HL-60/S4 treated with phorbol 12-myristate 13-acetate at 8.2 ng/mL for 4 days and 3 days (cell line): ENCODE data around the gene RAD51B.

Experiments
- in situ Hi-C: fragments of 300-500 bp; cut with MboI; formaldehyde crosslinking; loops from 2 replicates; pipeline ENCODE4 v1.15.0; 2022; ENCODE audit warnings: low sequenced_read_pairs

RAD51B gene

DNA sequence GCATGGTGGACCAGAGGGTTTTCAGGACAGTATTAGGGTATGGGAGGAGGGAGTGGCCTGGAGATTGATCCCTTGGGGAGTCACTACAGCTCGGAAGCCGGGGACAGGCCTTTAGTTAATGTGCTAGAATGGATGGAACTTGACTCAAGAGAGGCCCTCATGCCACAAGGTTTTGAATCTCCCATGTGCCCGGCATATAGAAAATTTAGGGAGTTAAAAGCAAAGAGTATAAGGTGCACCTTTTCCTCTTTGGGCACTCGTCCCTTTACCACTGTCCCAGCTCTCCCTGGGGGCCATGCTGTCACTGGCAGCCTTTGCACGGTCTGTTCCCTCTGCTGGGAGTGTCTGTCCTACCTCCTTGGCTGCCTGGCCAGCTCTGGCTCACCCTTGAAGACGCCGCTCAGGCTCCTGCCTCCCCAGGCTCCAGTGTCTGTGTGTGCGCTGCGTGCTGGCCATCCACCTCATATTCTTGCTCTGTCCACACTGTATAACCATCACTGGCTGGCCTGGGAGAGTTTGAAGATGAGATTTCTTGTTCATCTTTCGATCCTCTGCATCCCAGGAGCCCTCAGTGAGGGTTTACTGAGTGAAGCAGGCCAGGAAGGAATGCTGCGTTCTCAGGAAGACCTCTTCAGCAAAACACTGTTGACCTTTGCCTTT lies 811.9 kb downstream of the RAD51B start:
- in situ Hi-C loops: no loop called here

DNA sequence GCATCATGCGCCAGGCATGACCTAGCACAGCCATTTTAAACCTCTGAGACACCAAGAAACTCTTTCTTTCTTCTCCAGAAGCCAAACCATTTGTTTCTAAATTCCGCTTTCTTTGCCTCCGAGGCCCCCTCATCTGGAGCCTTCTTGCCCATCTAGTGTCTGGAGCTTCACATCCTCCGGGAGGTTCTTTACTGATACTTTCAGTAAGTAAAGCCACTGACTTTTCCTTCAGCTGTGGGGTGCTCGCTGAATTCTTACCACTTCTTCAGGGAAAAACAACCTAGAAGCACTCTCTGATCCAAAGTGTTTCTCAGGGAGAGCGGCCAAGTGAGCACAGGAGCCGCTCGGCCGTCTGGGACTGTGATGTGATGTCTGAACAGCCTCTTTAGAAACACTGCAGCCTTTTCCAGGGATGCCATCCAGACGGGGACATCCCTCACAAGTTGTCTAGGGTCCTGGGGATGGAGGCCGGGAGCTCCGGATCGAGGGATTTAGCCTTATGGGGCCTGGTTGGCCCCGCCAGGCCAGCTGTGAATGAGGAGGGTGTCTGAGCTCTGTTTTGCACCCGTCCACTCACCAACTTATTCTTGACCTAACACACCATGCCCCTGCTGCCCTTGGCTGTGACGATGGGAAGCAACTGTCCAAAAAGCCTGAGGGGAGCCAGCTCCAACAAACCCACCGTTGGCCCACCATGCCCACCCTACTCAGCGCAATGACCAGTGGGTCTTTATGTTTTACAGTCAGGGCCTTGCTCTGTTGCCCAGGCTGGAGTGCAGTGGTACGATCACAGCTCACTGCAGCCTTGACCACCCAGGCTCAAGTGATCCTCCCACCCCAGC lies 812.7 kb downstream of the RAD51B start:
- in situ Hi-C loops: no loop called here

DNA sequence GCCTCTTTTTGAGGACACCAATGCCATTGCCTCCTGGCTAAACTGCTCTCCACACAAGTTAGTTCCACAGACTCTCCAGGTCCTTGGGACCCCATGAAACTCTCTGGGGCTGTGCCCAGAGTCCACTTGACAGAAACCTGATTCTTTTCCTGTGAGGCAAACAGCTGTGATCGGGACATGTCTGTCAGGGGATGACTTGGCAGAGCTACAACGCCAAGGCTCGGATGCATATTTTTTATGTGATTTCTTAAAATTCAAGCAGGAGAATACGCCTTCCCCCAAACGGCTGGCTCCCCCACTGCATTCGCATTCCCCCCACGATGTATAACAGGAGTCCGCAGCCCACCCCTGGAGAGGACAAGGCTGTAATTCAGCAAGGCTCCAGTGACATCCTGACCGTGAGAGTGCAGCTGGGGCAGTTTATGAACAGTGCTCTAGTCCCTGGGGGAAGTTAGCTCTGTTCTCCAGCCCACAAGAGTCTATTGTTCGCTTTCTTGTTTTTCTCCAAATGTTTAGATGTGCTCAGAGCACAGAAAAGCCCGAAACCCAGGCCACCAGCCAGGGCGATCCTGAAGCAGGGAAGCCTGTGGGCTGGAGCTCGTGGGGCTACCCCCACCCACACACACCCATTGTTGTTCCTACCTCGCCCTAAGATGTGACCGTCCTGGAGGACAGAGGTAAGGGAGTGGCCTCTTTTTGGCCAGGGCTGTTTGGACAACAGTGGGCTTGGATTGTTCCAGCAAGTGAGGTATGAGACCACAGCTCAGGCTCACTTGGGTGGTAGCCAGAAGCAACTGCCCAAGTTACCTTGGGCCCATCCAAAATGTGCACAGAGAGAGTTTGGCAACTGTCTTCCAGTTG lies 813.8 kb downstream of the RAD51B start:
- in situ Hi-C loops: no loop called here

- in situ Hi-C loops: no loop called here
Measured at GRCh38 chr14:68634332-68634731, 814.8 kb downstream of the RAD51B start.

DNA sequence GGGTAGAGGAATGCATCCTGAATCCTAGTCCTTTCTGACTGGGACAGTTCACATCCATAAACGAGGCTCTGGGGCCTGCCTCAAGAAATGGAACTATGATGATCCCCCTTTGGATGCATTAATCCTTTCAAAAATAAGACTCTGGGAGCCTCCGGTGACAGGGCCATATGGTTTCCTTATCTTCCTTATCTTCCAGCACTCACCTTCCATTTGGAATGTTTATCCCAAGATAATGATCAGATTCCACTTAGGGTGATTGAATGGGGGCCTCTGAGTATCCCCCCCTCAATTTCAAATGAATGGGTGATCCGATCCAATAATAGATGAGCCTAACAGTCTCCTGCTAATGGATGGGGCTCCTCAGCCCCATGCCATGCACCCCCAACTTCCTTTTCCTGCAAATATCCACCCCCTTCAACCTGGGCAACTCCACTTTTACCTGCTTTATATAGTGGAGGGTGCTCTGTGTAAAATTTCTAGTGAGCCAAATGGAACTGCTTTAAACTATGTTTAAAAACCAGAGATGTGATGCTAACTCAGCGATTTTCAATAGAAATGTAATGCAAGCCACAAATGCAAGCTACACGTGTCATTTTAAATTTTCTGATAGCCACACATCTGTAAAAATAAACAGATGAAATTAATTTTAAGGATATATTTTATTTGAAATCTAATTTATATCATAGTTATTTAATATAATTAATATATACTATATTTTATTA lies 815.5 kb downstream of the RAD51B start:
- in situ Hi-C loops: no loop called here

GRCh38 chr14:68636597-68636996 lies 817.0 kb downstream of the RAD51B start:
- in situ Hi-C loops: no loop called here

DNA sequence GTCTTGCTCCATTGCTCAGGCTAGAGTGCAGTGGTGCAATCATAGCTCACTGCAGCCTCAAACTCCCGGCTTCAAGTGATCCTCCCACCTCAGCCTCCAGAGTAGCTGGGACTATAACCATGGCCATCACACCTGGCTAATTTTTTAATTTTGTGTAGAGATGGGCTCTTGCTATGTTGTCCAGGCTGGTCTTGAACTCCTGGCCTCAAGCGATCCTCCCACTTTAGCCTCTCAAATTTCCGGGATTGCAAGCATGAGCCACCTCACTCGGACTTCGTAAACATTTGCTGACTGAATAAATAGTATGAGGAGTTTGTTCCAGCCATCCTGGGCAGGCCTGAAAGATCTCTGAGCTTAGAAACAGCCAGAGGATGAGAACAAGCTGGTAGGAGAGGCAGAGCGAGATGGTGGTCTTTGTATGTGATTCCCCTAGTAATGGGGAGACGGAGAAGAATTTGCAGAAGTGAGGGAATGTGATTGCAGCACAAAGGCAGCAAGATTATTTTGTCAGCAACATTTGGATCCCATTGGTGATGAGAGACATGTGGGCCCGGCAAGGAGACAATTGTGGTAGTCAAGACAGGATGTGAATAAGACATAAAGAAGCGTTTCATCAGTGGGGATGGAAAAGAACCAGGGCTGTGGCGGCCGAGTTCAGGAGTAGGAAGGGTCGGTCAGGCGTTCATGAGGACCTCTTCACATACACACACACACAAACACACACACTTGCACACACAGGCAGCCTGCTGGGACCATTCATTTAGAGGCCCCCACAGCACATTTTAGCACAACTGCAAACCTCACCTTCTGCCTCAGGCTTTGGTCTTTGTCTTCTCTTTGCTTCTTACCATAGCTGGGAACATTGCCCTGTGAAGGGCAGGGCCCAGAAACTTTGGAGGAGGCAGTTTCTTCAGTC lies 817.8 kb downstream of the RAD51B start:
- in situ Hi-C loops: no loop called here

- in situ Hi-C loops: no loop called here
Measured at GRCh38 chr14:68638141-68638999, 818.8 kb downstream of the RAD51B start.

GRCh38 chr14:68639000-68639757 lies 819.6 kb downstream of the RAD51B start:
- in situ Hi-C loops: no loop called here

DNA sequence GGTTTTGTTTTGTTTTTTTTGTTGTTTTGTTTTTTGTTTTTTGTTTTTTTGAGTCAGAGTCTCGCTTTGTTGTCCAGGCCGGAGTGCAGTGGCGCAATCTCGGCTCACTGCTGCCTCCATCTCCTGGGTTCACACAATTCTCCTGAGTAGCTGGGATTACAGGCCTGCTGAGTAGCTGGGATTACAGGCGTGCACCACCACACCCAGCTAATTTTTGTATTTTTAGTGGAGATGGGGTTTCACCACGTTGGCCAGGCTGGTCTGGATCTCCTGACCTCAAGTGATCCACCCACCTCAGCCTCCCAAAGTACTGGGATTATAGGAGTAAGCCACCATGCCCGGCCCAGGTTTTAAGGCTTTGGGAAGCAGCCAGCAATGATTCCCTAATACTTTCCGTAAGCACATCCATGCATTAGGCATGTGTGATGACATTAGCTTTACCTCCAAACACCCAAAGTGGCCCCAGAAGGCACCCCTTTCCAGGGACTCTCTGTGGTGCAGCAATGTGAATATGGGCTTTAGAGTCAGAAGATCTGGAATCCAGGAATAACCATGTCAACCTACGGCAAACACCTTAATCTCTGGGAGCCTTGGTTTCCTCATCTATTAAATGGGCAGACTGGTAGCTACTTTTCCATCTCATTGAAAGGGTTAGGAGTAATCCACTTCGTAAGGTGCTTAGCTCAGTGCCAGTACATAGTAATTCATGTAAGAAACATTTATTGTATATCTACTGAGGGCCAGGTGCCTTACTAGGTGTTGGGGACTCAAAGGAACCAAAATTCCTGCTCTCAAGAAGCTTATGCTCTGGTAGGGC lies 820.4 kb downstream of the RAD51B start:
- in situ Hi-C loops: no loop called here

DNA sequence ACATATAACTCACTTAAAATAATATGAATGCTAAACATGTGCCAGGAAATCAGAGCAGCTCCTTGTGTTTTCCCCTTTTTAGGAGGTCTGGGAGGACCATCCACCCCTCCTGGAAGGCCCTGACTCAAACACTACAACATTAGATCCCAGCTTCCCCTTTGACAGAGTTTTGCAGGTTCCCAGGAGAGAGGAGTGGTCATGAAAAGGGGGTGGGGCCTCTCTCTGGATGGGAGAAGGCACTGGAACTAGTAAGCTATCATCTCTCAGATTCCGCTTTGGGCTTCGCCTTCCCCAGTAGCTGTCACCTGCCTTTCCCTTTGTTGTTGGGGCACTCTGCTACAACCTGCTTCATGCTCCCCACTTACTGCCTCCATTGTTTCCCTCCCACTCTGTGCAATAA lies 824.1 kb downstream of the RAD51B start:
- in situ Hi-C loops: no loop called here

DNA sequence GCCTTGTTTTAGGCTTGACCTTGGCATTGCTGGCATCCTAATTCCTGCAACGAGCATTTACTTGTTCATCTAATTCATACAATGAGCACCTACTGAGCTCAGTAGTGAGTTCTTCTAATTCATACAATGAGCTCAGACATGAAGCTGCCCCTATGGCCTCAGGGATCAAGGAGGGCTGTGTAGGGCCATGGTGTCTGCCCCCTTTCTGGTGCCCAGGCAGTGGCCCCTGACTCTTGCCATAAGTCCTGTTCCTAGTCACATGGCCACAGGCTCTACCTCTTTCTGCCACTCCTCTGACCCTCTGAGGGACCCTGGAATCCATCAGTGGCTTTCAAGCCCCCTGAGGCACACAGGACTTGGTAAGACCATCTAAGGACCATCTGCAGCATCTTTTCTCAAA lies 824.5 kb downstream of the RAD51B start:
- in situ Hi-C loops: no loop called here

- in situ Hi-C loops: no loop called here
Measured at GRCh38 chr14:68645371-68645770, 825.8 kb downstream of the RAD51B start.

DNA sequence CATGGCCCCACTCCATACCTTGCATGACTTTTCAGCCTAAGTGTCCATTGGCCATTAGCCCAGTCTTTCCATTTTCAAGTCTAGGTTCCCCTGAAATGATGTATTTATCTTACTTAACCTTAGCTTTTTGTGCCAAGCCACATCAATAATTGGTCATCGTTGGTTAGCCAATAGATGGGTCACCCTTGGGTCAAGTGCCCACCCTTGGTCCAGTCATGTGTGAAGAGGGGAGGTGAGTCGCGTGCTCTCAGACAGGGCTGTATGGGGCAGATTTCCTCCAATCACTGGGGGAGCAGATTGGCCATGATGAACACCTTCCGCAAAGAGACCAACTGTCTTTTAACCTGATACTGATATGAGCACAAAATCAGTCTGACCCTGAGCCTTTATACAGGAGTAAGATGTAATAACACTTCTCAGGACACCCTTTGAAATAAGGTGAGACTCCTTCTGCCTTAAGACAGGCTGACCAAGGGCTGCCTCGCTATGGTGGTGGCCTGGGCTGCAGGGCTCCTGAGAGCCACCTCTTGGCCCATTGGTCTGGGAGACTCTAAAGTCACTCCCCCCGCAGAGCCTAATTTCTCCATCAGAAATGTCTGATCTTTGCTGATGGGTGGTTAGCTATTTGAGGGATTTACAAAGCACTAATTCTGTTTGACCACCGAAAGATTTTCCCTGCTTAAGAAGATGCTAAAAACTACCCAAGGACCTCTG lies 830.1 kb downstream of the RAD51B start:
- in situ Hi-C loops: no loop called here

DNA sequence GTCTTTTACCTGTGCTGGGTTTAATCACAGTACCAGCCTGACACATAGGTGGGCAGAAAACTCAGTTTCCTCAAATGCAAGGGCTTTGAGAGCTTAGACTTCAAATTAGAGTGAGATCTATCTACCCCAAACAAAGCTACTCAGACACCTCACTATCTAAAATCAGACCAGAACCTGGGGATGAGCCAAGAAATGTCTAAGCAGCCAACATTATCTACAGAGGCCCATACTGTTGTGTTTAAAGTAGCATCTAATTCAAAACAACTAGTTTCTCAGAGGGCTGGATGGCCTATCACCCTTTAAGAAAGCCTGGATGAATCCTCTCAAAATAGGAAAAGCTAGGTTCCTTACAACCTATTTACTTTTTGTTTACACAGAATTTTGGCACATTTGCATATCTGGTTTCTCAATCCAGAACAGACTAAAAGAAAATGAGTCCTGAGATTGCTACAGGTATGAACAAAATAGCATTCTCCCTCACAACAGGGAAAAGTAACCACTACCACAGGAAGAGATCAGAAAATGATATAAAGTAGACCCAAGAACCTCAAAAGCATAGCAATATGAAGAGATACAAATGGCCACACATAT lies 830.9 kb downstream of the RAD51B start:
- in situ Hi-C loops: no loop called here

DNA sequence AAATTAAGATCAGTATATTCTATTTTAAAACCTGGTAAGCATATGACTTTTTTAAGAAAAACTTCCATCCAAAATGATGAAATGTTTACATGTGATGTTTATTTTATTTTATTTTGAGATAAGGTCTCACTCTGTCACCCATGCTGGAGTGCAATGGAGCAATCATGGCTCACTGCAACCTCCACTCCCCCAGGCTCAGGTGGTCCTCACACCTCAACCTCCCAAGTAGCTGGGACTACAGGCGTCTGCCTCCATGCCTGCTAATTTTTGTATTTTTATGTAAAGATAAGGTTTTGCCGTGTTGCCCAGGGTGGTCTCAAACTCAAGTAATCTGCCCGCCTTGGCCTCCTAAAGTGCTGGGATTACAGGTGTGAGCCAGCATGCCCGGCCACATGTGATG lies 831.5 kb downstream of the RAD51B start:
- in situ Hi-C loops: no loop called here
